Suprapubic skin (tissue), 4 donors: Measurements from ENCODE around the gene TMEM179. TPM values are rescaled to one million over a fixed set of nuclear protein-coding genes. Genes with fewer than 3 reads are reported as not detected.
"Not testable (repeated sequence)": the region's sequence is repeated elsewhere in the genome, so short reads cannot be mapped to it uniquely, and the experiment has no call there.

Experiments used
- DNase-seq, 2 donors: peaks; one replicate each; pipeline ENCODE4 v3.0.0-alpha.2; 2019; ENCODE audit warnings: low spot score in 2 of 2
- H3K27ac ChIP-seq: fragments of 200-600 bp; sonication (generic); one replicate; pipeline ENCODE4 v1.5.1; 2019
- H3K27me3 ChIP-seq: fragments of 200-600 bp; sonication (generic); one replicate; pipeline ENCODE4 v1.5.1; 2019
- H3K36me3 ChIP-seq: fragments of 200-600 bp; sonication (generic); one replicate; pipeline ENCODE4 v1.5.1; 2019
- H3K4me1 ChIP-seq: fragments of 200-600 bp; sonication (generic); one replicate; pipeline ENCODE4 v1.5.1; 2019
- H3K4me3 ChIP-seq: fragments of 200-600 bp; sonication (generic); one replicate; pipeline ENCODE4 v1.5.1; 2019; ENCODE audit warnings: mild to moderate bottlenecking
- H3K9me3 ChIP-seq: fragments of 200-600 bp; sonication (generic); one replicate; pipeline ENCODE4 v1.5.1; 2019
- EP300 ChIP-seq: sonication (generic); formaldehyde crosslinking; IDR thresholded peaks from one replicate; pipeline ENCODE4 v1.6.1; 2017; ENCODE audit warnings: antibody characterized with exemption
- POLR2A ChIP-seq, 2 donors: fragments of 450-650 bp; IDR thresholded peaks; one replicate each; pipeline ENCODE4 v1.6.1; 2017; ENCODE audit warnings: antibody characterized with exemption in 2 of 2, mild to moderate bottlenecking in 2 of 2, moderate library complexity in 2 of 2
- POLR2AphosphoS5 ChIP-seq, 3 donors: sonication (generic); formaldehyde crosslinking; IDR thresholded peaks; one replicate each; pipeline ENCODE4 v1.6.1; 2017; ENCODE audit warnings: antibody characterized with exemption in 3 of 3
- WGBS: methylation state at CpG from one replicate; pipeline ENCODE4 v1.1.5; 2018; 5-methylcytosine and 5-hydroxymethylcytosine counted together
- total RNA-seq, 4 donors: library from RNA; depleted of rRNA; stranded (reverse); fragments of >200 nt; gene quantifications; one replicate each; pipeline ENCODE4 v1.1.0, GENCODE V29; 2016
- TF ChIP-seq, protein P1 (sequence below), 2 donors: fragments of 200-600 bp in 1 of 2; fragments of 450-650 bp in 1 of 2; sonication (generic) in 1 of 2; IDR thresholded peaks; one replicate each; pipeline ENCODE4 v1.5.1; 2016 to 2019; ENCODE audit warnings: antibody characterized with exemption in 2 of 2, mild to moderate bottlenecking in 1 of 2, moderate library complexity in 1 of 2

Gene TMEM179
- total RNA-seq, 4 donors from 2014 or later = not detected

DNA sequence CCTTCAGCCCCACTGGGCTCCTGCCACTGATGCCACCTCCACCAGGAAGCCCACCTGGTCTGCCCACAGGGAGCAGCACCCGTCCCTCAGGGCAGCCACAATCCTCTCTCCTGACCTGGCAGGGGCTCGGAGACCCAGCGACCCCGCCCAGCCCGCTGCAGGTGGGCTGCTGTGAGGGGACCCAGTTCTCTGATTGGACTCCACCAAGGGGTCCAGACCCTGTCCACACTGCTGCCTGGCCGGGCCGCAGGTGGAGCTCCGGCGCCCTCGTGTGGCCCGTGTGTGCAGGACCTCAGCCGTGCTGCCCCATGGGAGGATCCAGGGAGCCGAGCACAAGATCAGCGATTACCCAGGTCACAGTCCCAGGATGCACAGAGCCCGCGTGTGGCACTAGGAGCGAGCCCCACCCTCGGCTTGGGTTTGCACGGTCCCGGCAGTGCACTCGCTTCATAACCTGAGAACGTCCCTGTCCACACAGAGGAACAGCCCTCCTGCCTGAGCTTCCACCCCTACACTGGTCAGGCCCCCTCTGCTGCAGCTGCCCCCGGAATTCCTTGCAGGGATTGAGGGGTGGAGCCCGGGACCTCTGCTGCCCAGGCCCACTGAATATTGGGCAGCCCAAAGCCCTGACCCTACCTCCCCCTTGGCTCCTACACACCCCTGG is 35.4 kb upstream of the TMEM179 start:
- Histone ChIP-seq H3K27me3 (peaks cover 47% of the 10 kb centered on the region), H3K4me1 (peaks cover 5% of the 10 kb centered on the region), H3K9me3 (no peaks in the 10 kb centered on the region), H3K36me3 (no peaks in the 10 kb centered on the region), H3K4me3 (no peak overlapping the region), H3K27ac (no peak overlapping the region)
- peak in 1 of 2 donors; percentile 74 for DNase-seq
- TF ChIP-seq, protein P1, sequence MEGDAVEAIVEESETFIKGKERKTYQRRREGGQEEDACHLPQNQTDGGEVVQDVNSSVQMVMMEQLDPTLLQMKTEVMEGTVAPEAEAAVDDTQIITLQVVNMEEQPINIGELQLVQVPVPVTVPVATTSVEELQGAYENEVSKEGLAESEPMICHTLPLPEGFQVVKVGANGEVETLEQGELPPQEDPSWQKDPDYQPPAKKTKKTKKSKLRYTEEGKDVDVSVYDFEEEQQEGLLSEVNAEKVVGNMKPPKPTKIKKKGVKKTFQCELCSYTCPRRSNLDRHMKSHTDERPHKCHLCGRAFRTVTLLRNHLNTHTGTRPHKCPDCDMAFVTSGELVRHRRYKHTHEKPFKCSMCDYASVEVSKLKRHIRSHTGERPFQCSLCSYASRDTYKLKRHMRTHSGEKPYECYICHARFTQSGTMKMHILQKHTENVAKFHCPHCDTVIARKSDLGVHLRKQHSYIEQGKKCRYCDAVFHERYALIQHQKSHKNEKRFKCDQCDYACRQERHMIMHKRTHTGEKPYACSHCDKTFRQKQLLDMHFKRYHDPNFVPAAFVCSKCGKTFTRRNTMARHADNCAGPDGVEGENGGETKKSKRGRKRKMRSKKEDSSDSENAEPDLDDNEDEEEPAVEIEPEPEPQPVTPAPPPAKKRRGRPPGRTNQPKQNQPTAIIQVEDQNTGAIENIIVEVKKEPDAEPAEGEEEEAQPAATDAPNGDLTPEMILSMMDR (IDR thresholded peaks at IDR 0.05) = peak; percentile 52 to 87
- TF ChIP-seq POLR2AphosphoS5 (IDR thresholded peaks at IDR 0.05) = no peak
- no peak for TF ChIP-seq POLR2A (IDR thresholded peaks at IDR 0.05)
- WGBS = 7% methylated on average over 10 of the region's 24 CpGs

DNA sequence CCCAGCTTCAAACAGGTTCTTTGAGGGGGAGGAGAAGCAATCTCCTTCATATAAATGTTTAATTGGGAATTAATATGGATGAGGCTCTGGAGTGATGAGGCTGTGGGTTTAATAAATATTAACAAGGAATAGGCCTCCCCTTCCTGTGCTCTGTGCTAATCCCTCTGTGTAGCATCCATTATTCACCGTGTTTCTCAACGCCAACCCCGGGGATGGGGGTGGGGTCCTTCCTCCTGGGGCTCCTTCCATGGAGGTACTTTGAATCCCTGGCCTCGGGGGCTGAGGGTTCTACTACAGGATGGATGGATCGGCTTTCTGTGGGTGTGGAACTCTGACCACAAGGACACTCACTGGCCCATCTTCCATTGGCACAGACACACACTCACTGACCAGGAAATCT is 34.9 kb upstream of the TMEM179 start:
- WGBS = 47% methylated on average over 5 of the region's 5 CpGs
- Histone ChIP-seq H3K4me3 (no peak overlapping the region), H3K27ac (no peak overlapping the region), H3K36me3 (no peaks in the 10 kb centered on the region), H3K27me3 (peaks cover 52% of the 10 kb centered on the region), H3K9me3 (no peaks in the 10 kb centered on the region), H3K4me1 (peaks cover 5% of the 10 kb centered on the region)
- no peak for TF ChIP-seq EP300
- DNase-seq = no peak

DNA sequence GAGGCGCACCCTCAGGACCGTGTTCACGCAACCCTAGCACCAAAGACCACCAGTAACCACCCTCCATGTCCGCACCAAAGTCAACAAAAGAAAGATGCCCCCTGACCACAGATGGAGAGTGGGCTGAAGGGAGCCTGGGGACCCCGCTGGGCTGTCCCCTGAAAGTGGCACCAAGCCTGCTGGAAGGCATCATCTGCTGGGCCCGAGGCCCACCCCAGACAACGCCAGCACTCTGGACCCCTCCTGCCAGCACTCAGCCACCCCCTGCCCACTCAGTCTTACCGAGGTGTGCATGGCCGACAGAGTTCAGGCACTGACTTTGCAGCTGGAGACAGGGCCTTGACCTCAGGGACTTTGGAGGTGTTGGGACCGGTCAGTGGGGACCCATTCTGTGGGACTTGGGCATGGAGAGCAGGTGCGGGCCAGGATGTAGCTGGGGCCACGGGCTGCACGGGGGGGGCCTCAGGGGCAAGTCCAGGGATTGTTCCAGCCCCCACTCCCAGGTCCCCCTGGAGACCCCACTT is 34.4 kb upstream of the TMEM179 start:
- Histone ChIP-seq H3K4me3 (no peak overlapping the region), H3K36me3 (no peaks in the 10 kb centered on the region), H3K4me1 (peaks cover 5% of the 10 kb centered on the region), H3K27me3 (peaks cover 57% of the 10 kb centered on the region), H3K9me3 (no peaks in the 10 kb centered on the region), H3K27ac (no peak overlapping the region)
- WGBS = 72% methylated on average over 6 of the region's 13 CpGs
- no peak for DNase-seq
- TF ChIP-seq, protein P1 (IDR thresholded peaks at IDR 0.05) = no peak
- no peak for TF ChIP-seq POLR2A (IDR thresholded peaks at IDR 0.05)
- no peak for TF ChIP-seq POLR2AphosphoS5 (IDR thresholded peaks at IDR 0.05)
- TF ChIP-seq EP300 = no peak

DNA sequence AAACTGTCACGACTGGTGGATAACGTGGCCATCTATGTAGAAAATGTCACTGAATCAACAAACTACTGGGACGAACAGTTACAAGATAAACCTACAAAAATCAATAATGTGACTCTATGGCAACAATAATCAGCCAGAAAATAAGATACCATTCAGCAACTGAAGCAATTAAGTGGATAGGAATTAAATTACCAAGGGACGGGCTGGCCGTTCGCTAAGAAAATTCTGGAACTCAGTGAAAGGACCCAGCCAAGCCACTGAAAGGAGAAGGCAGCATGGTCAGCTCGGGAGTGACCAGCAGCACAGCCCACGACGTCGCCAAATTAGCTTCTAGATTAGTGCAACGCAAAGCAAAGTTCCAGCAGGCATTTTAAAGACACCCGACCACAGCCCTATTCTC is 33.6 kb upstream of the TMEM179 start:
- Histone ChIP-seq H3K9me3 (no peaks in the 10 kb centered on the region), H3K36me3 (no peaks in the 10 kb centered on the region), H3K27me3 (peaks cover 60% of the 10 kb centered on the region), H3K4me1 (peaks cover 5% of the 10 kb centered on the region), H3K4me3 (no peak overlapping the region), H3K27ac (no peak overlapping the region)
- TF ChIP-seq POLR2AphosphoS5 (IDR thresholded peaks at IDR 0.05) (no peak), POLR2A (IDR thresholded peaks at IDR 0.05) (no peak), EP300 (no peak)
- TF ChIP-seq, protein P1 (IDR thresholded peaks at IDR 0.05) = no peak
- WGBS = 46% methylated on average over 12 of the region's 12 CpGs
- no peak for DNase-seq

DNA sequence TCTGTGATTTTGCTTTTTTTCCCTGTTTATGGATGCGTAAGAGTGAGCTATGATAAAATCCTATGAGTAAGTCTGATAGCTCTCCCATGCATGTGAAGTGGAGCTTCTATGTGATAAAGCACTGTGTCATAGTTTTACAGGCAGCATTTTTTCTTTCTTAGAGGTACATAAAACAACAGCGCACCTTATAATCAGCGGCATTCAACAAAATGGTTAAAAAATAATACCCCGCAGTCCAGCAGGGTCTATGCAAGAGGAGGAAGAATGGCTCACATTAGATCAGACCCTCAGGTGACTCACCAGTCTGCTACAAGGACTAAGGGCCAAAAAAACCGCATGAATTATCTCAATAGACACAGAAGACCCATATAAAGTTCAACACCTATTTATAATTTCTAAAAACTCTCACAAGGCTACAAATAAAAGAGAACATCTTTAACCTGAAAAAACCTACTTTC is 33.0 kb upstream of the TMEM179 start:
- 74% methylated on average over 5 of the region's 5 CpGs for WGBS
- Histone ChIP-seq H3K4me3 (no peak overlapping the region), H3K27me3 (peaks cover 66% of the 10 kb centered on the region), H3K9me3 (no peaks in the 10 kb centered on the region), H3K27ac (no peak overlapping the region), H3K36me3 (no peaks in the 10 kb centered on the region), H3K4me1 (peaks cover 5% of the 10 kb centered on the region)
- TF ChIP-seq POLR2A (IDR thresholded peaks at IDR 0.05) (no peak), POLR2AphosphoS5 (IDR thresholded peaks at IDR 0.05) (no peak), EP300 (no peak)
- TF ChIP-seq, protein P1 (IDR thresholded peaks at IDR 0.05) = no peak
- no peak for DNase-seq

DNA sequence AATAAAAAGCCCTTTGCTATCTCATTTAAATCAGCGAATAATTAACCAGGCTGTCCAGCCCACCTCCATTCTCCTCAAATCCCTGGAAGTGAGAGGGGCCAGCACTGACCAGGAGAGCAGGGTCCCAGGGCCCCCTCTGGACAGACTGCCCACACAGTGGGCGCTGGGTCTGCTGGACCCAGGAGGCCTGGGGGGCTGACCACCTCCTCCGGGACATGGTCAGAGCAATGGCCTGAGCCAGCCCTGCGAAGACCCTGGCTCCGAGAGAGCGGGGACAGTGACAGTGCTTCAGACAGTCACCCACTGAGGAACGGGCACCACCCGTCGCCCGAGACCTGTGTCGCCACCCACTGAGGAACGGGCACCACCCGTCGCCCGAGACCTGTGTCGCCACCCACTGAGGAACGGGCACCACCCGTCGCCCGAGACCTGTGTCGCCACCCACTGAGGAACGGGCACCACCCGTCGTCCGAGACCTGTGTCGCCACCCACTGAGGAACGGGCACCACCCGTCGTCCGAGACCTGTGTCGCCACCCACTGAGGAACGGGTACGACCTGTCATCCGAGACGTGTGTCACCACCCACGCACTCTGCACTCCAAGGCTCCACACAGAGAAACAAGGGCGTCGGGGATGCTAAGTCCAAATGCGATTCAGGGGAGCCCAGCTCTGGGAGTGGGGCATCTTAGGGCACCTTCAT is 32.4 kb upstream of the TMEM179 start:
- not testable (repeated sequence) for DNase-seq
- peaks cover 68% of the 10 kb centered on the region for H3K27me3 ChIP-seq

More for the DNA sequence above, 32.4 kb upstream of the TMEM179 start:
- H3K27ac ChIP-seq, H3K36me3 ChIP-seq, H3K9me3 ChIP-seq, H3K4me3 ChIP-seq, H3K4me1 ChIP-seq: not testable (repeated sequence)
- 64% methylated on average over 13 of the region's 39 CpGs for WGBS
